GM18498 (cell line): Measurements from ENCODE around the gene TIPIN.
"Not testable (repeated sequence)": the region's sequence is repeated elsewhere in the genome, so short reads cannot be mapped to it uniquely, and the experiment has no call there.

ENCODE experiments used
- ATAC-seq: cut with Tn5 transposase; IDR thresholded peaks from one replicate; pipeline ENCODE4 v1.9.1; 2021; ENCODE audit warnings: mild to moderate bottlenecking, moderate library complexity; ENCODE audit not compliant: unreplicated experiment

The TIPIN gene

DNA sequence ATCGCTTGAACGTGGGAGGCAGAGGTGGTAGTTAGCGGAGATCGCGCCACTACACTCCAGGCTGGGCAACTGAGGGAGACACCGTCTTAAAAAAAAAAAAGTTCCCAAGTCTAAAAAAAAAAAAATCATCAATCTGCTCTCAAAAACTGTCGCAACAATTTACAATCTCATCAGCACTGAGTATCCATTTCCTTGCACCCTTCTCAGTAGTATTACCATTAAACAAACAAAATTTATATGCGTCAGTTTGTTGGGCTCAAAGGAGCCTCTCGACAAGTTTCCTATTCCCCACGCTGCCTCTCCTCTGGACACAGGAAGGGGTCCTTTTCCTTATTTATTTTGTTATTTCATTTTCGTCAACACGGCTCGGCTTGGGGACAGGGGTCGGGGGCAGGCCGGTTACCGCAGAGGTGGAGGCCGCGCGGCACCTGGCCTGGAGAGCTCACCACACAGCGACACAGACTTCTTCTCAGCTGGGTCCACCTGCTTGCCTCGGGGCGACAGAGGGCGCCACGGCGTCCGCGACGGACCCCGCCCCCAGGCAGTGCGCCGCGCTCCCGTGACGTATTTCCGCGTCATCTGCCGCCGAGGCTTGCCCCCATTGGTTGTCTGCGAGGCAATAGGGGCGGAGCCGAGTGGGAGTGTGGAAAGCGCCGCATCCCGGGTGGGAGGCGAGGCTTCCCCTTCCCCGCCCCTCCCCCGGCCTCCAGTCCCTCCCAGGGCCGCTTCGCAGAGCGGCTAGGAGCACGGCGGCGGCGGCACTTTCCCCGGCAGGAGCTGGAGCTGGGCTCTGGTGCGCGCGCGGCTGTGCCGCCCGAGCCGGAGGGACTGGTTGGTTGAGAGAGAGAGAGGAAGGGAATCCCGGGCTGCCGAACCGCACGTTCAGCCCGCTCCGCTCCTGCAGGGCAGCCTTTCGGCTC lies 30.0 kb upstream of the TIPIN start, which contains the start of gene MAP2K1:
Gene MAP2K1 (plus strand): TSS at position 709 of the 920 bp plus-strand sequence. CDS start 436 bp downstream, outside the sequence.
- ATAC-seq: peak; percentile 82

DNA sequence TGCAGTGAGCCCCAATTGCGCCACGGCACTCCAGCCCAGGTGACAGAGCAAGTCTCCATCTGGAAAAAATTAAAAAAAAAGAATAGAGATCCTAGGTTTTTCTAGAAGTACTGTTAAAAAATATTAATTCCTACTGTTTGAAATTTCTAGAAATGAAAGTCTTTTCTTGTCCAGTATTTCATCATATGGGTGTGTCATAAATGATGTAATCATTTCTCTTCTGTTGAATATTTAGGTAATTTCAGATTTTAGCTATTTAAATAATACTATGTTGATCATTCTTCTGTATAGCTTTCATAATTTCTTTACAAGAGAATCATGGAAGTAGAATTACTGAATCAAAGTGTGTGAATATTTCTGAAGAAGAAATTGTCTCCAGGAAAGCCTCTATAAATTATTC lies 24.9 kb upstream of the TIPIN start:
- ATAC-seq: not testable (repeated sequence)

DNA sequence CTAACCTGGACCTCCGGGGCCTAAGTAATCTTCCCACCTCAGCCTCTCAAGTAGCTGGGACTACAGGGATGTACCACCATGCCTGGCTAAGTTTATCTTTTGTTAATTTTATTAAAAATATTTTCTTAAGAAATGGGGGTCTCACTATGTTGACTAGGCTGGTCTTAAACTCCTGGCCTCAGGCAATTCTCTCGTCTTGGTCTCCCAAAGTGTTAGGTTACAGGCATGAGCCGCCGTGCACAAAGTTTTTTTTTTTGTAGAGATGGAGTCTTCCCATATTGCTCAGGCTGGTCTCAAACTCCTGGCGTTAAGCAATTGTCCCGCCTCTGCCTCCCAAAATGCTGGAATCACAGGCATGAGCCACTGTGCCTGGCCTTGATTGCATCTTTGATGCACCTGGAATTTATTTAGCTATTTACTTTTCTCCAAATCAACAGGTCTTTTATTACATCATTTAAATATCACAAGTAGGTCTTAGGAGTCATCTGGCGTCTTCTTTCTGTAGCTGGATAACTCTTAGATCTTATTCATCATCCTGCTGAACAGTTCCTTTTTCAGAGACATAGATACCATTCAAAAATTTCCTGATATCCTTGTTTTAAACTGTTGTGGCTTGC lies 22.4 kb upstream of the TIPIN start:
- ATAC-seq: no peak

DNA sequence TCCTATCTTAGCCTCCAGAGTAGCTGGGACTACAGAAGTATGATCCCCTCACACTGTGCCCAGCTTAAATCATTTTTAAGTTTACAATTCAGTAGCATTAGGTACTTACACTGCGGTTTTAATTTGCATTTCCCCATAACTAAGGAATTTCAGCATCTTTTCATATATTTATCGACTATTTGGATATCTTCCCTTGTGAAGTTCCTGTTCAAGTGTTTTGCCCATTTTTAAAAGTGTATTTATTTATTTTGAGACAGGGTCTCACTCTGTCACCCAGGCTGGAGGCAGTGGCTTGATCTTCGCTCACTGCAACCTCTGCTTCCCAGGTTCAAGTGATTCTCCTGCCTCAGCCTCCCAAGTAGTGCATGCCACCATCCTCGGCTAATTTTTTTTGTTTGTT lies 17.7 kb upstream of the TIPIN start:
- no peak for ATAC-seq

DNA sequence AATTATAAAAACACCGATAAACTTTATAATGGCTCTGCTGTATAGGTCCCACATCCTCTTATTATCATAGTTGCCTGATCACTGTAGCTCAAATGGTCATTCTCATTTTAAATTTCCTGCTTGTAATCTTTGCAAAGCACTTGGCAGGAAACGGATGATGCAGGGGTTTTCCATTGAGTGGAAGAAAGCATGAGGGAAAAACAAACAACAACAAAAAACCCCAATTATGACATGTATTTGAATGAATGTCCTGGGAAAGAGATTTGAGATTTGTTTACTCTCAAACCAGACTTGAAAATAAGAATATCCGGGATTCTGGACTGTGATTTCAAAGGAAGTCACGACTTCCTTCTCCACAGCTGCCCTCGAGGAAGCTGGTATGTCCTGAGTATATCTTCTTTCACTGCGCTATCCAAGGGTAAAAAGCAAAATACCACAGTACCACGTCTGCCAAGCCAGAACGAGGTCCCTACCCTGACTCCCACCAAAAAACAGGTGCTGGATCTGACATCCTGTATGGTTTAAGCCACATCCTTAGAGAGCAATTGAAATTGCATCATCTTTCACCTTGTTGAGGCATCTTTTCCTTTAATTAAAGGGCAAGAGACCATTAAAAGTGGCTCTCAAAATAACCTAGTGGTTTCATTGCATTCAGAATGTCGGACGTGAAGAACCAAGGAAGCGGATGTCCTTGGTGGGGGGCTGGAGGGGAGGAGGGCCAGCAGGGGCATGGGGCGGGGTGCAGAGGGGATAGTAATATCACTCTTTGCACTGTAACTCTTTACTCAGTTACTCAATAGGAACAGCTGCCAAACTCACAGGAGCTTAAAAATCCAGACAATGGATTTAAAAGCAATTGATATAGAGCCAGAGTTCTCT lies 13.5 kb upstream of the TIPIN start:
- no peak for ATAC-seq

DNA sequence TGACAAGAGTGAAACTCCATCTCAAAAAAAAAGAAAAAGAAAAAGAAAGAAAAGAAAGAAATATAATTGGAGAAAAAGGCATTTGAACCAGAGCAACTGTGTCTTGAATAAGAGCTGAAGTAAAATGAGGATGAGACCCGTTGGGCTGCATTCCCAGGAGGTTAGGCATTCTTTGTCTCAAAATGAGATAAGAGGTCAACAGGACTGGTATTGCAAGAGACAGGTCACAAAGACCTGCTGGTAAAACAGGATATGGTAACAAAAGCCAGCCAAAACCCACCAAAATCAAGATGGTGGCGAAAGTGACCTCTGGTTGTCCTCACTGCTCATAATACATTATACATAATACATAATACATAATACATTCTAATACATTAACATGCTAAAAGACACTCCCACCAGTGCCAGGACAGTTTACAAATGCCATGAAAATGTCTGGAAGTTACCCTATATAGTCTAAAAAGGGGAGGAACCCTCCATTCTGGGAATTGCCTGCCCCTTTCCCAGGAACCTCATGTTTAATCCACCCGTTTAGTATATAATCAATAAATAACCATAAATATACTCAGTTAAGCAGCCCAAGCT lies 8.6 kb upstream of the TIPIN start:
- no peak for ATAC-seq

DNA sequence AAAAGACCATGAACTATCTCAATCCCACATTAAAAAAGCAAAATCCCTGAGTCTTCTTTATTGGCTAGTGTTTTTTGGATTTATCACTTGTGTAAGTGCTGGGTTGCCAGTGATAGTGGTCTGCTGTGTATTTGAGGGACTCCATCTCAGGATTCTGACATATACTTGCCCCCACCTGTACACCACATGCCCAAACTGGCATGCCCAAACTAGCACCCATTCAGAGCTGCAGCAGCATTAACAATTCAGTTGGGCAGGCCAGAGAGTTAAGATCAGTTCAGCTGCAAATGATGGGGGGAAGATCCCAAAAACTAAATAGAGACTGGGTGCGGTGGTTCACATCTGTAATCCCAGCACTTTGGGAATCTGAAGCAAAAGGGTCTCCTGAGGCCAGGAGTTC lies 6.3 kb upstream of the TIPIN start:
- no peak for ATAC-seq

DNA sequence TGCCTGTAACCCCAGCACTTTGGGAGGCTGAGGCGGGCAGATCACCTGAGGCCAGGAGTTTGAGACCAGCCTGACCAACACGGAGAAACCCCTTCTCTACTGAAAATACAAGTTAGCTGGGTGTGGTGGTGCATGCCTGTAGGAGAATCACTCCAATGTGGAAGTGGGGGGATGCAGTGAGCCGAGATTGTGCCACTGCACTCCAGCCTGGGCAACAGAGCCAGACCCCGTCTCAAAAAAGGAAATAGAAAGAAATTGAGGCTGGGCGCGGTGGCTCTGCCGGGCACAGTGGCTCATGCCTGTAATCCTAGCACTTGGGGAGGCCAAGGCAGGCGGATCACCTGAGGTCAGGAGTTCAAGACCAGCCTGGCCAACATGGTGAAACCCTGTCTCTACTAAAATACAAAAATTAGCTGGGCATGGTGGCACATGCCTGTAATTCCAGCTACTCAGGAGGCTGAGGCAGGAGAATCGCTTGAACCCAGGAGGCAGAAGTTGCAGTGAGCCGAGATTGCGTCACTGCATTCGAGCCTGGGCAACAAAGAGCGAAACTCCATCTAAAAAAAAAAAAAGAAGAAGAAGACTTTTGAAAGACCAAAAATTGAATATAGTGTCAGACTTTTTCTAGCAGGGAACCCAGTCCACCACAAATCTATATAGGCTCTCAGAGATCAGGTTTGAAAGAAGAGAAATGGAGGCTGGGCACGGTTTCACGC lies 5.4 kb upstream of the TIPIN start:
- ATAC-seq: not testable (repeated sequence)

DNA sequence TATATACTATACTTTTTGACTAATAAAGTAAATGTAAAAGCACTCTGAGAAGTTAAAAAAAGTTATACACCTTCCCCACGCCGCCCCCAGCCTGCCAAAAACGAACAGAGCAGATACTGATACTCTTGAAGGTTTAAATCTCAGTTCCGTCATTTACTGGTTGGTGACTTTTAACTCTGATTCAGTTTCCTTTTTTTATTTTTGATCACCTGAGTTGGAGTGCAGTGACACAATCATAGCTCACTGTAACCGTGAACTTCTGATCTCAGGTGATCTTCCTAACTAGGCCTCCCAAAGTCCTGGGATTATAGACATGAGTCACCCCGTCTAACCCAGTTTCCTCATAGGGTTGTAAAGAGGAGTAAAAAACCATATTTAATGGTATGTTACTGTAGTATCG lies 3.3 kb upstream of the TIPIN start:
- ATAC-seq: no peak

DNA sequence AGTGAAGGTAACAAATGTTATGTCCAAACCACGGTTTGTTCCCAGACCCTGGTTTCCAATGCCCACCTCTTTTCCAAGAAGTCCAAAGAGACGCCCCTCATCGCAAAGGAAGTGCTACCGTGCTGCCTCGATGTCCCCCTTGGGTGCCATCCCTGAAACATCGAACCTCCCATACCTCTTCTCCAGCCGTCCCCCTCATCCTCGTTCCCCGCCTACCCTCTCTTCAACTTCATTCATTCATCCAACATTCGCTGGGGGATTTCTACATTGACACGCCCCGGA lies 467 bp downstream of the TIPIN start:
- peak; percentile 3 for ATAC-seq

DNA sequence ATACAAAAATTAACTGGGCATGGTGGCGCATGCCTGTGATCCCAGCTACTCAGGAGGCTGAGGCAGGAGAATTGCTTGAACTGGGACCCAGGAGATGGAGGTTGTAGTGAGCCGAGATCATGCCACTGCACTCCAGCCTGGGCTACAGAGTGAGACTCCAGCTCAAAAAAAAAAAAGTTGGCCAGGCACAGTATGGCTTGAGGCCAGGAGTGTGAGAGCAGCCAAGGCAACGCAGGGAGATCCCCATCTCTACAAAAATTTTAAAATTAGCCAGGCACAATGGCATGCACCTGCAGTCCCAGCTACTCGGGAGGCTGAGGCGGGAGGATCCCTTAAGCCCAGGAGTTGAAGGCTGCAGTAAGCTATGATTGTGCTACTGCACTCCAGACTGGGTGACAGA lies 8.0 kb downstream of the TIPIN start:
- not testable (repeated sequence) for ATAC-seq

DNA sequence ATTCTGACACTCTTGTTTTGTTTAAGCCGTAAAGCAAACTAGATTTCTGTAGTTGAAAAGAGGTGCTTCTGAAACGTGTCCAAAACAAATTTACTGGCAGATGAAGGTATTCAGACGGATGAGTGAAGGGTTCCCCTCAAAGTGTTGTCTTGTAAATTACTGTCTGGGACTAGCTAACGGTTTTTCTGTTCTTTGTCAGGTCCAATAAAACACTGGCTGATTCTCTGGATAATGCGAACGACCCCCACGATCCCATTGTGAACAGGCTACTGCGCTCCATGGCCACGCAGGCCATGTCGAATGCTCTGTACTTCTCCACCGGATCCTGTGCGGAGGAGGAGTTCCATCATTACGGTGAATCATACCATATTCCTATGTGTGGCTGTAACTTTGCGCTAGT lies 27.7 kb downstream of the TIPIN start:
- ATAC-seq: no peak

DNA sequence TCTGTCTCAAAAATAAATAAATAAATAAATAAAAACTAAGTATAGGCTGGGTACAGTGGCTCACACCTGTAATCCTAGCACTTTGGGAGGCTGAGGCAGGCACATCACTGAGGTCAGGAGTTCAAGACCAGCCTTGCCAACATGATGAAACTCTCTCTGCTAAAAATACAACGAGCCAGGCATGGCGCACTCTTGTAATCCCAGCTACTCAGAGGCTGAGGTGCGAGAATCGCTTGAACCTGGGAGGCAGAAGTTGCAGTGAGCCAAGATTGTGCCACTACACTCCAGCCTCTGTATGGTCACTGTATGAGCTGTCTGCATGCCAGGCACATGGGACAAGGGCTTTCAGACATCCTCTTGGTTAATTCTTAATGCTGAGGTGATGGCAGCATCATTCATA lies 28.7 kb downstream of the TIPIN start:
- no peak for ATAC-seq

DNA sequence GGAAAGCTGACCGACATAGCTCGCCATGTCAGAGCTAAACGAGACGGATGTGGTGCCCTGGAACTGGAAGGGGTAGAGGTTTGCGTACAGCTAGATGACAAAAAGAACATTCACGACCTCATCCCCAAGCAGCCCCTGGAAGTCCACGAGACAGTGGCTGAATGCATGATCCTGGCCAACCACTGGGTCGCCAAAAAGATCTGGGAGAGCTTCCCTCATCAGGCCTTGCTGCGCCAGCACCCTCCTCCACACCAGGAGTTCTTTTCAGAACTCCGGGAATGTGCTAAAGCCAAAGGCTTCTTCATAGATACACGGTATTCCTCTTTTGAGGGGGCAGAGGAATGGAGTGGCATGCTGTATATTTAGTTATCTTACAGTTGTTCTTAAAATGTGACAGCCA lies 30.4 kb downstream of the TIPIN start:
- ATAC-seq: no peak

DNA sequence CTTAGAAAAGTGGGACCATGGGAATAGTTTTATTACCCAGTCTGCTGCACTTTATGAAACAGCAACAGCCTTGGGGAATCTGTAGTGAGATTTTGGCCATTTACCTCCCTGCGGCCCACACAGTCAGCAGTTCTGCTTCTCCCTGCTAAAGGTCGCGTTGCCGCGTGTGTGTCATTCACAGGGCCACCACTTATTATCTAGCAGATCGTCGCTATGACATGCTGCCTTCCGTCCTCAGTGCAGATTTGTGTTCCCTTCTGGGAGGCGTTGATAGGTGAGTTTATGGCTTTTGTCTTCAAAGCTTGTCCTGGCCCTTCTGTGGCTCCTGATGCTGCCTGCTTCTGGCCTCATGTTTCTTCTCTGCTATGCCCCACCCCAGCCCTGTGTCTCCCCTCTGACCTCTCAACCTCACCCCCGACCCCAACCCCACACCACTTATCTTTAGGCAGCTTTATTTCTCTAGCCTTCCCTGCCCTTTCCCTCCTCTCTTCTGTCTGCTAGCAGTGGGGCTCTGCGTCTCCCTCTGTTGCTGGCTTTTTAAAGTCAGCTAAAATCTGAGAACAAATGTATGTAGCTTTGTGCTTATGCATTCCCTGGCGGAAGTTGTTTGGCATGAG lies 33.1 kb downstream of the TIPIN start:
- ATAC-seq: no peak

DNA sequence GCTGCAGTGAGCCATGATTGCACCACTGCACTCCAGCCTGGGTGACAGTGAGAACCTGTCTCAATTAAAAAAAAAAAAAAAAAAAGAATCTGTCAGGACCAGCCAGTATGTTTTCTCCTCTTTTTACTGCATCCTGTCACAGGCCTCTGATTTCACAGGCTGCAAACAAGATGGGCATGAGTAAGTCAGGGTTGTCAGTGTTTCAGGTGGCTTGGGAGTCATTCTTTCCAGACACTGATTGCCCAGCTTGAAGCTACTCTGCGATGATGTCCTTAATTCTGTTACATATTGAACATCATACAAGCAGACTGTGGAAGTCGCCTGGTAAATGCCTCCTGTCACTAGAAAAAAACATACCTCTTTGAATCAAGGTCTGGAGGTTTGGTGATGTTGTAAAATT lies 44.3 kb downstream of the TIPIN start:
- no peak for ATAC-seq

DNA sequence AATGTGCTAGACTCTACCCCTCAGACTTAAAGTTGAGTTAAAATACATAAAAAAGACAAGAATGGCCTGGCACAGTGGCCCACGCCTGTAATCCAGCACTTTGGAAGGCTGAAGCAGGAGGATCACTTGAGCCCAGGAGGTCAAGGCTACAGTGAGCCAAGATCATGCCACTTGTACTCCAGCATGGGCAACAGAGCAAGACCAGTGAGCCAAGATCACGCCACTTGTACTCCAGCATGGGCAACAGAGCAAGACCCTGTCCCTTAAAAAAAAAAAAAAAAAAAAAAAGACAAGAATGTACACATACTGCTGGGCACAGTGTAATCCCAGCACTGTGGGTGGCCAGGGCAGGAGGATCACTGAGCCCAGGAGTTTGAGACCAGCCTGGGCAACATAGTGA lies 45.7 kb downstream of the TIPIN start:
- ATAC-seq: no peak

DNA sequence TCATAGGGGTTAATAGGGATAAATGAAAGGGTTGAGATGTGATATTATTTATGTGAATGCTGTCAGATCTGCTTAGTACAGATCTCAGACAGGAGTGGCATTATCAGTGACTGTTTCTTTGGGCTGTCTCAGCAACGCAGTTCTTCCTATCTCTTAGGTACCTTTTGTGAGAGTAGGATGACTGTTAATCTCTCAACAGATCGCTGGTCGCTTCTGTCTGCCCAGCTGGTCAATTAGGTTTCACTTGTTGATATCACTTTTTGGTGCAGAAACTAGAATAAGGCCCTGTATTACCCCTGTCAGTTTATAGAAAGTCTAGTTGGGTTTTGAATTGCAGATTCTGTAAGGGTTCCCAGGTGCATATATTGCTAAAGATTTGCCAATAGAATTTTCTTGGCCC lies 46.7 kb downstream of the TIPIN start:
- ATAC-seq: no peak

DNA sequence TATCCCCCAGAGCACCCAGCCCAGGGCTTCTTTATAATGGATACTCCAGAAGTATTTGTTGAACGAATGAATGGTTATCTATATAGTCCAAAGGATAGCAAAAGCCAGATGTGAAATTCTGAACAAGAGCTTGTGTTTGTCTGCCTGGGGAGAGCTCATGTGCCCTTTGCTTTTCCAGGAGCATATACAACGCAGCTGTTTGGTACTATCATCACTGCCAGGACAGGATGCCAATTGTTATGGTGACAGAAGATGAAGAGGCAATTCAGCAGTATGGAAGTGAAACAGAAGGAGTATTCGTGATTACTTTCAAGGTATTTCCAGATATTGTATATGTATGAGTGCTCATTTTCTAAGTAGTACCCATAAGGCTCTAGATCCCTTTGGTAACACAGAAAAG lies 48.0 kb downstream of the TIPIN start:
- no peak for ATAC-seq

DNA sequence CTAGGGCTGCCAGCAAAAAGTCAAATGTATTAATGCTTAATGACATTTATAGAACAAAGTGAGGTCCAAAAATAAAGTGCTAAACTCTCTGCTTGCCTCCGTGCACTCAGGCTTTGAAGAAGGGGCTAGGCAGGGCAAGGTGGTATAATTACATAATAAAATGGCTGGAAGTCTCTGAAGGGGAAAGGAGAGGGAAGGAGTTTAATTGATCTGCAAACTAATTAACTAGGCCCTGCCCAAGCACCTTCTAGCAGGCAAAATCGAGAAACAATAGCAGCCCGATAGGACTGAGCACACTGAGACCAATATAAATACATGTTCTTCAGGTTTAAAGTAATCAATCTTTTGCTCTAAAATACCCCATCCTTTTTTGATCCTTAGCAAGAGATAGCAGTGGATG lies 50.1 kb downstream of the TIPIN start:
- no peak for ATAC-seq
